SK-MEL-5 (cell line): ENCODE results near the gene HDAC4. TPM values are rescaled to one million over a fixed set of nuclear protein-coding genes. Genes with fewer than 3 reads are reported as not detected.

ENCODE experiments used
- DNase-seq: peaks from one replicate; pipeline ENCODE4 v3.0.0-alpha.2; 2016; ENCODE audit warnings: low read depth, low spot score
- in situ Hi-C: cut with HindIII; loops from 2 replicates; pipeline ENCODE4 v1.10.0; 2016; ENCODE audit warnings: low sequenced_read_pairs, high pct_unique_total_duplicates, low pct_unique_long_range_greater_than_20kb
- total RNA-seq: library from RNA; depleted of rRNA; stranded (reverse); fragments of >200 nt; shearing (Covaris generic); gene quantifications from 2 replicates; pipeline ENCODE4 v1.2.3, GENCODE V29; 2014

Gene HDAC4
- total RNA-seq, 1 experiment from 2014 or later, result 14.1 TPM

DNA sequence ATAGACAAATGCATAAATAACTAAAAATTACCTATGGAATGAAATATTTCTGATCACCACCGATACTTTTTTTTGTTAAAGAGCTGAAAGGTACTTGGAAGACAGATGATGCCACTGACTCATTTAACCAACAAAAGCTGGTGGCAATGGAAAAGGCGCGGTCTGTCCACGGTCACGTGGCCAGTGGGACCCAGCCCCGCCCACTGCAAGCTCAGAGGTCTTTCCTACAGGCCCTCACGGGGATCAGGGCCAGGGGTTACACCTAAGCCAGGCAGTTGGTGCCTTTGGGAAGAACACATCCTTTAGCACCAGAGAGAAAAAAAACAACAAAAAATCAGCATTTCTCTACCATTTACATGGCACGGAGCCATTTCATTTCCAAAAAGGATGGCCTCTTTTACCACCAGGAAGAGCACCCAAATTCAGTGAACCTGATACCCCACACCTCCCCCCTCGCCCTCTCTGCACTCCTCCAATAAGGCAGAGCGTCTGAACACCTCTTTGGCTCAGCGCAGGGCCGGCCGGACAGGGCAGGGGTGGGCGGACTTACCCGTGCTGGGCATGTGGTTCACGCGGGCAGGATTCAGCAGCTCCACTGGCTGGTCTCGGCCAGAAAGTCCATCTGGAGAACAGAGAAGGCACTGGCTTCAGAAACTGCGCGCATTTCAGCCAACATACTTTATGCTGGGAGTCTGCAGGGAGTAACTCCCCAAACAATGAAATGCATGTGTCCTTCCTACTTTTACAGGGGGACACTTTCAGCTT is 164.6 kb downstream of the HDAC4 start:
- in situ Hi-C loops, result no loop called here
- DNase-seq, result no peak

DNA sequence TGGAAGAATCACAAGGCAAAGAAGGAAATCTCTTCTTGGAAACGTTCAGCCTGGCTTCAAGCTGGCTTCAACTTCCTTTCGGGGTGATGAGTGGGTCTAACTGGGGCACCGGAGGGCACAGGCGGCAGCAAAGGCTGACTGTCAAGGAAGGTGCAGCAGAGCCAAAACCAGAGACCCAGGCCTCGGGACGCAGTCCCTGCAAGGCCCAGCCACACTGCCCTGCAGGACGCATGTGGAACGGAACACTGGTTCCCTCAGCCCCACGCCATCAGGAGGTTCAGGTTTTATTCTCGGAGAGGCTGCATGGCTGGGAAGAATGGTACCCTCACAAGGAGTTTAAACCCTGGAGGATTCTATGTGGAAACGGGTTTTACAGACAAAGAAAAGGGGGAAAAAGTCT is 165.5 kb downstream of the HDAC4 start:
- DNase-seq, result no peak
- in situ Hi-C loops, result no loop called here

DNA sequence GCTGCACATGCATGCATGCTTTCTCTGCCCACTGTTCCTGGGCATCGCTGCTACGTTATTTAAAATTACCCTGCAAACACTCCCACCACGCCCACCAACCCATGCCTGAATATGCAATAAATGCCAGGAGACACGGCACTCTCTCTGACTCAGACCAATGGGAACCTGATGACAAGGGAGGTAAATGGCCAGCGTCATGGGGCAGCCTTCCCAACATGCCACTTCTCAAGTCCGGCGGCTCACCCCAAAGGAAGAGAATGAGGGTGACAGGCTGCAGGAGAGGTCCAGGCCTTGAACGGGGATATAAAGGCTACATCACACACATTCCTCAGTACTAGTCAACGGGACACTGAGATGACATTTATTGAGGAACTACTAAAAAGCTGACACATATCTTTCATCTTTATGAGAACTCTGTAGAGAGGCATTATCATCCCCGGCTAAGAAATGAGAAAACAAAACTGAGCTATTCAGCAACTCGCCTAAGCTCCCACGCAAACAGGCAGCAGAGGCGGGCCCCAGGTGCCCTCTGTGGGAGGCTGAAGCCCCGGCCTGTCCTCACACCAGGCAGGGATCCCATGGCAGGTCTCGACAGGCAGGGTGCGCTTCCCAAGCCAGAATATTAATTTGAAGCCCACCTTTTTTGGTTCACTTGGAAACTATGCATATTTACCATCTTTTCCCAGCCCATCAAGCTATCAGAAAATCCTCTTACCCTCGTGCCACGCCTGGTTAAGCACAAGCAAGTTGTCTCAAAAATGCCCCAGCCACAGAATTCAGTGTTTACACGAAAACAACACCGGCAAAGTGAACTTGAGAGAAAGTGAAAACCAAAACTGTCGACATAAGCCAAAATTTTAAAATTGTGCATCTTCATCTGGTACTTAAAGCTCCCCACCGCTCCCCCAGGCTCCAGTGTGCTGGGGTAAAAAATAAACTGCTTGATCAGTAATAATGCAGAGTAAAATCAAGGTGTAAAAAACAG is 166.3 kb downstream of the HDAC4 start:
- in situ Hi-C loops, result no loop called here
- no peak for DNase-seq

DNA sequence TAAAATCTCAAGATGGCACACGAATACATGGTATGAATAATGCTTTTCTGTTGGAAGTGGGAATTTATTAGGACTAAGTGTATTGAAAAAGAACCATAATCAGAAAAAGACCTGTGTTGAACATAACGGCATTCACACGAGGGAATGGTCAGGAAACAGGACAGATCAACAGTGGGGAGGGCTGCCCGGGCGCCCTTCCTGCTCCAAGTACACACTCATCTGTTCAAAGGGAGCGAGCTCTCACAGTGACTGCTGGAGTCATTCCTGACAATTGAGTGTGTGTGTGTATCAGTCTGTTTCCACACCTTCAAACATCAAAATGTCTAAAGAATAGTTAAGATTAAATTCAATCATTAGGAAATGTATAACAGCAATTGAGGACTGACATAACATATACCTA is 167.2 kb downstream of the HDAC4 start:
- DNase-seq, result no peak
- in situ Hi-C loops, result no loop called here

DNA sequence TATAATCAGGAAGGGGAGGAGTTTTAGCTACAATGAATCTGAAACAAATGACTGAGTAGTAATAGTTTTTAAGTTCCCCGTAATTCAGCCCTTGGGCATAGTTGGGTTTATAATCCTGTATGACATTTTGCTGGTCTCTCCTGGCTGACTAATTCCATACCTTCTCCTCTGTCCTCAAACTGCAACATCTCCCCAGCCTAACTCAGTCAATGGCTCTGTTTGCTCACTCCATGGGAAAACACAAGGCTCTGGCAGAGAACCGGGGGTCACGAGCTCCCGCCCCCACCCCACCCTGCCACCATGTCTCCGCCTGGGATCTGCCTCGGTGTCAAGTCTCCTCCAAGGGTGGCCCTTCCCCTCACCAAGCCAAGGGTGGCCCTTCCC is 168.6 kb downstream of the HDAC4 start:
- in situ Hi-C loops, result no loop called here
- no peak for DNase-seq

DNA sequence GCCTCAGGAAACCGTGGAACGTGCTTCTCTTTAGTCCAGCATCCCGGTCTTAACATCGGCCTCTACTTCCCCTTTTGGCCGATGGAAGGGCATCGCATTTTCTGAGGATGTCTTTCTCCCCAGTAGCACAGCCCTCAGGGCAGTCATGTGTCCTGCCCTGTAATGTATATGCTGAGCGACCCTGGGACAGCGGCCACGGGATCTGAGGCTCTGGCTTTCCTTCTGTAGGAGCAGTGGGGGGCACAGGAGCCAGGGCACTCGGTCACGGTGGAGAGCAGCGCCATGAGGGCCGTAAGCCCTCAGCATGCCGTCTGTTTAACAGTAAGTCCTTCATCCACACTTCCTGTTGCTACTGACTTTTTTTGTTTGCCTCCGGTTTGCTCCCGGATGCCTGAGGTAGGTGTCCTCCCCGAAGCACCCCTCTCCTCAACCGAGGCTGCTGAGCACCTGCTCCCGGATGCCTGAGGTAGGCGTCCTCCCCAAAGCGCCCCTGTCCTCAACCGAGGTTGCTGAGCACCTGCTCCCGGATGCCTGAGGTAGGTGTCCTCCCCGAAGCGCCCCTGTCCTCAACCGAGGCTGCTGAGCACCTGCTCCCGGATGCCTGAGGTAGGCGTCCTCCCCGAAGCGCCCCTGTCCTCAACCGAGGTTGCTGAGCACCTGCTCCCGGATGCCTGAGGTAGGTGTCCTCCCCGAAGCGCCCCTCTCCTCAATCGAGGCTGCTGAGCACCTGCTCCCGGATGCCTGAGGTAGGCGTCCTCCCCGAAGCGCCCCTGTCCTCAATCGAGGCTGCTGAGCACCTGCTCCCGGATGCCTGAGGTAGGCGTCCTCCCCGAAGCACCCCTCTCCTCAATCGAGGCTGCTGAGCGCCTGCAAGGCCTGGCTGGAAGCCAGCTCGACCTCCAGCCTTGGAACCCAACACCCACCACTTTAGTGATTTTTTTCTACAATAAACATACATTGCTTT is 169.3 kb downstream of the HDAC4 start:
- no peak for DNase-seq
- in situ Hi-C loops, result no loop called here

DNA sequence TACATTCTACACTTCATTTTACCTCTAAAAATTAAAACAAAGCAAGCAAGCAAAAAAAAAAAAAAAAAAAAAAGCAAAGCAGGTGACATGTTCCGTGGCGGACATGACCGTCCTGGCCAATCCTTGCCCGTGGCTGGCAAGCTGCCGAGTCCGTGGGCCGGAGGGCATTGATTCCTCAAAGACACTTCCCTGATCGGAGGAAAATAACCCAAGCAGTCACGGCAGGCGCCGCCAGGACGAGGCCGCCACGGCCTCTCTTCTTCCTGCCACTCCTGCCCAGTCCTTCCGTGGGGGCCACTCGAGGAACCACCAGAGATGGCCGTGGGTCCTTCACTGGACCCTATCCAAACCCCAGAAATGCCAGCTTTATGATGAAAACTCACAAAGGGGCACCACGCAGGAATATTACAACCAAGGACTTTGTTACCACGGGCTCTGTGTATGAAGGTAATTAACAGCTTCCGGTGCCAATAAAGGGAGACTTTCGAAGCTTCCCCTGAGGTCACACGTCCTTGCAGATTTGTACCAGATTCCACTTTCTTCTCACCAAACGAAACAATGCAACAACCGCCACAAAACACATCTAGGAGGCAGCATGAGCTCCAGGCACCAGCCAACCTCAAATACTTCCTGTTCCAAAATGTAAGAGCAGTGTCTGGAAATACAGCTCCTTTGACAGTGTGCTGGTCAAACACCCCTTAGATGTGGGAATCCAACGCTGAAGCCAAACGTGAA is 170.3 kb downstream of the HDAC4 start:
- in situ Hi-C loops, result no loop called here

DNA sequence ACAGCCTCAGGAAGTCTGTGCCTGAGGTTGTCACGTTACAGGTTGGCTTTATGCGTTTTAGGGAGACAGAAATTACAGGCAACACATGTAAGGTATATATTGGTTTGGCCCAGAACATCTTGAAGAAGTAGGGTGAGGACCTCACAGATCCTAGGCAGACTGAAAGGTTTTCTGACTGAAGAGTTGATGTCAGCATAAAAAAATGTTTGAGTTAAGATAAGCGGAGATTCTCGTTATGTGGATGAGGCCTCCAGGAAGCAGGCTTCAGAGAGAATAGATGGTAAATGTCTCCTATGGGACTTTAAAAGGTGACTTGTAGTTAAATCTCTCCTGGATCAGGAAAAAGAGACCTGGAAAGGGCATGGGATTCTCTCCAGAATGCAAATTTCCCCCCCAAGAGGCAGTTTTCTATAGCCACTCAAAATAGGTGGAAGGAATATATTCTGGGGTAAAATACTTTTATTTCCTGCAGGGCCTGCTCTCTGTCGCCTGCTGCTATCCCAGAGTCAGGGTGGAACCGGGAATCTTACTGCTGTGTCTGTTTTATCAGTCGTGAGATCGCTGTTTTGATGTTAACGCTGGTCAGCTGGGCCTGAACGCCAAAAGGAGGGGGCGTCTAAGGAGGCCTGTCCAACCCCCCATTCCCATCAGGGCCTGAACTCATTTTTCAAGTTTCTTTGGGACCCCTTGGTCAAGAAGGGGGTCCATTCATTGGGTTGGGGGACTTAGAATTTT is 171.1 kb downstream of the HDAC4 start:
- no peak for DNase-seq
- in situ Hi-C loops, result no loop called here

More for the DNA sequence above, 170.3 kb downstream of the HDAC4 start:
- DNase-seq, result no peak

DNA sequence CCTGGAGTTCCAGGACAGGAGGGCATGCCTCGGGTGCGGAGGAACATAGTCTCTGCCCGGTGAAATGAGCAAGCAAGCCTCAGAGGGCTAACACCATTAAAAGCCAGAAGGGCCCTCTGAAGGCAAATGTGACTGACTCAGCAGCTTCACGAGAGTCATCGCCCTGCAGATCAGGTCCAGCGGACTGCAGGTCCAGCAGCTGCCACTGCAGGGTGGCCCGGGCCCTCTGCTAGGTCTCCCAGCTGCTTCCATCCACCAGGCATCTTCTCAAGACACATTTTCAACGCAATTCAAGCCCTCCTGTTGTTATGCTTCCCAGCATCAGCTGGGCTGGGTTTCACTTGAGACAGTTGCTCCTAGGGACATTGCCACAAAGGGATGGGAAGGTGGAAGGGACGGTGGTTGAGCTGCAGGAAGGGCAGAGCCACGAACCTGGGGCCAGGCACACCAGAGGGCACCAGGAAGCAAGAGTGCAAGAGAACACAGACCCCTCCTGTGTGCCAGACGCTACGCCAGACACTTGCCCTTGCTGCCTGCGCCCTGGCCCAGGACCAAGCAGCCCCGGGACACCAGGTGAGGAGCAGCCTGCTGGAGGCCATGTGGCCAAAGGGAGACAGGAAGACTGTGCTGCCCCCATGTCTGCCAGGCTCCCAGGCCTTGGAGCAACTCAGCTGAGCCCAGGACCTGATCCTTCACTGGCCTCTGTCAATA is 173.0 kb downstream of the HDAC4 start:
- no peak for DNase-seq
- in situ Hi-C loops, result no loop called here

DNA sequence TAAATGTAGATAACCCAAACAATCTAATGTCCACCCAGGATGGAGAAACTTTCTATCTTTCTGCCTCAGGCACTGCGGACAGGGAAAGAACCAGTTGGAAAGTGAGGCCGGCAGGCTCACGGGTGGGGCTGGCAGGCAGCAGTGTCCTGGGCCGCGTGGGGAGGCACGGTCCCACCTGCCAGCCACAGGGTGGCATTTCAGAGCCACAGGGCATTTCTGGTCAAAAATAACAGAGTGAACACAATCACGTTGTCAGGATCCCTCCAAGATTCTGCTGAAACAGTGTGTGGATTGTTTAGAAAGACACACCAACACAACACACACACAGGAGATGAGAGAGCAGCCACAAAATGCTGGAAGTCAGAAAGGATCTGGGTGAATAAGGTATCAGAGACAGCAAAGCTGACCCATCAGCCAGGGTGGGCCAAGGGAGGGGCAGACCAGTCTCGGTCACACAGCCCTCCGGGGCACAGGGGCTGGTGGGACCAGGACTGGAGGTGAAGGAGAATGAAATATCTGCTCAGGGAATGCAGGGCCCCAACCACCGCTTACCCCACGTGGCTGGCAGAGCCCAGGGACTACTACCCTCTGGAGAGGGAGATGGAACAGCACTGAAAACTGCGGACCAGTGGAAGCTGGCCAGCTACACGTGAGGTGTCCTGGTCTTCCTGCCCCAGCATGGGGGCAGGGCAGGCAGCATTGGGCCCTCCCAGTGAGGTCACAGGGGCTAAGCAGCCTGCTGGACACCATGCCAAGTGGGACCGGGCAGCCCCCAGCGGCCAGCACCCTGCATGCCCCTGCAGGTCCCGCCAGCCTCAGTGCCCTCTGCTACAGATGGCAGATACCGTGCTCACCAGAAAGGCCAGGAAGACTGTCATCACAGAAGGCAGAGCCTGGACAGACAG is 173.9 kb downstream of the HDAC4 start:
- DNase-seq, result peak; percentile 82
- in situ Hi-C loops, result no loop called here

DNA sequence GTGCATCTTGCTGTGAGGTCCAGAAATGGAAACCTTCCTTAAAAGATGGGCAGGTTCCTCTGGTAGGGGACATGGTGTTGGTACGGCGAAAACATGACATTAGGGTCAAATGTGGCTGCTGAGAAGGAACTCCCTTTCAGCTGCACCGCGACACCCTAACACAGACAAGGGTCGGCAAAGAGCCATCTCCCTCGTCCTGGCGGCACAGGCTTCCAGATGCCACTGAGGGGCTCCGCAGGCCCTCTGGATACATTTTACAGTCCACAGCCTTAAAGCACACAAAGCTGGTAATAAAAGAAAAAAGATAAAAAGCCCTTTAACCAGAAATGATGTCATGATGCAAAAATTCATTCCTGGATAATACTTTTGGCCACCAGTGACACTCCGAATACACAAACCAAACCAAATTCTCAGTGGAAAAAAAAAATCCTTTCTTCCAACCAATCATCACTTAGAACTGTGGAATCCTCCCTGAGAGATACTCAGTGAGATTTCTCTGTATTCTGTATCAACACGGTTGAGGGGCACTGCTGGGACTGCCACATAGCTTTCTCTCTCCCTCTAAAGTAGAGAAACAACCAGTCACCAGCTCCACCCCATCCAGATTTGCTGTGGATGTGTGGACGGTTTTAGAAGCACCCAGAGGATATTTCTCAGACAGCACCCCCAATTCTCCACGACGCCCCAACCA is 174.8 kb downstream of the HDAC4 start:
- in situ Hi-C loops, result no loop called here
- no peak for DNase-seq

DNA sequence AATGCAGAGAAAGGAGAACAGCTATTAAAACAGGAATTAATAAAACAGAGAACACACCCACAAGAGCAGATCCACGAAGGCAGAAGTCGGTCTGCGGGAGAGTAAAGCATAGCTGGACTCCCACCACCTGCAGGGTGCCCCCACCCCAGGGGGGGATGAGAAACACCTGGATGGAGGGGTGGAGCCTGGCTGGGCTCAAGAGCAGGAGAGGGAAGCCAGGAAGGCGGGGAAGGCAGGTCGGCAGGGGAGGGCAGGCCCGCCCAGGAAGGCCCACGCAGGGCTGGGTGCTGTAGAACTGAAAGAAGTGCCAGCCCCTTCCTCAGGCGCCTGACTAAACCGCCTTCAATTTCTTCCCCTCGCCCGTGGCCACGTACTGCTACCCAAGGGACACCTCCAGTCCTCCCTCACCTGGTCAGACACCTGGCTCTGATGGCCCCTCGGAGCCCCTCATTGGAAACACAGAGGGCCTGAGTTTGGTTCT is 175.4 kb downstream of the HDAC4 start:
- in situ Hi-C loops, result no loop called here
- DNase-seq, result no peak

DNA sequence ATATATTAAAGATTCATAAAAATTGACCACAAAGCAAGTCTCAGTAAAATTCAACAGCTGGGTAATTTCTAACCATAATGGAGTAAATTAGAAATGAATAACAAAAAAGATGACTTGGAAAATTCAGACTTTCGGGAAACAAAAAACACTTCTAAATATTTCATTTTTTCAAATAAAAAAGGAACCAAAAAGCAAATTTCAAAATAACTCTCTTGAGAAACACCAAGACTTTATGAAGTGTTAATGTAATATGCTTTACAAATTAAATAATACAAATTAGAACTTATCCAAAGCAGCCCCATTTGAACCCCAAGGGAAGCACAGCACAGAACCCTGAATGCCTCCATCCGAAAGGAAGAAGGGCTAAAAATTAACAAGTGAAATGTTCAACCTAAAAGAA is 175.9 kb downstream of the HDAC4 start:
- no peak for DNase-seq

DNA sequence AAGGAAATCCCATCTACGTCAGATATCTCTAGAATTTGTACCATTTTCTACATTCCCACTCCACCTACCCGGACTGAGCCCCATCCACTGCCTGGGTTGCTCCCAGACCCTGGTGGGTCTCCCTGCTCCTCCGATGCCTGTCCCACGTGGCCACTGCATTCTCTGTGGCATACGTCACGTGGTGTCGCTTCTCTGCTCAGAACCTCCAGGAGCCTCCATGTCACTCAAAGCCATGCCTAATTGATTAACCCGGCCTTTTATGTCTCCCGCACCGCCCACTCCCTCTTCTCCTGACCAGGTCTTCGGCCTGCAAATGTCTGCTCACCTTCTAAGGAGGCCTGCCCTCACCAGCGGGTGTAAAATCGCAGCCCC is 176.6 kb downstream of the HDAC4 start:
- in situ Hi-C loops, result no loop called here
- no peak for DNase-seq

More for the DNA sequence above, 175.9 kb downstream of the HDAC4 start:
- in situ Hi-C loops, result no loop called here
